Subcutaneous abdominal adipose tissue (tissue), 5 donors: Measurements from ENCODE around the gene PIGS.
A peak's percentile ranks its signal among the peaks of the same experiment; 100 is the strongest.

Experiments
- H3K27ac ChIP-seq: one replicate; pipeline ENCODE4 v1.7.0; 2013; ENCODE audit warnings: low read depth, mild to moderate bottlenecking, inconsistent platforms, low read length, moderate library complexity
- H3K27me3 ChIP-seq, 5 donors: one replicate each; pipeline ENCODE4 v1.7.0; 2013; ENCODE audit warnings: low read length in 5 of 5, inconsistent platforms in 1 of 5; ENCODE audit not compliant: control insufficient read depth in 5 of 5, insufficient read depth in 4 of 5
- H3K36me3 ChIP-seq, 5 donors: one replicate each; pipeline ENCODE4 v1.7.0; 2013; ENCODE audit warnings: low read length in 5 of 5; ENCODE audit not compliant: control insufficient read depth in 5 of 5, insufficient read depth in 5 of 5
- H3K4me1 ChIP-seq, 5 donors: one replicate each; pipeline ENCODE4 v1.7.0; 2013; ENCODE audit warnings: low read length in 5 of 5, mild to moderate bottlenecking in 3 of 5, moderate library complexity in 1 of 5; ENCODE audit not compliant: control insufficient read depth in 5 of 5, insufficient read depth in 5 of 5
- H3K4me3 ChIP-seq, 5 donors: one replicate each; pipeline ENCODE4 v1.7.0; 2013; ENCODE audit warnings: low read length in 5 of 5, low read depth in 1 of 5
- H3K9ac ChIP-seq, 5 donors: one replicate each; pipeline ENCODE4 v1.7.0; 2013; ENCODE audit warnings: low read length in 5 of 5, mild to moderate bottlenecking in 4 of 5, moderate library complexity in 3 of 5
- H3K9me3 ChIP-seq, 5 donors: one replicate each; pipeline ENCODE4 v1.7.0; 2013; ENCODE audit warnings: low read length in 5 of 5; ENCODE audit not compliant: control insufficient read depth in 5 of 5
- donor health status: healthy.
- donor health status: healthy.
- donor health status: healthy.
- donor health status: healthy.
- donor health status: healthy.

Gene PIGS

DNA sequence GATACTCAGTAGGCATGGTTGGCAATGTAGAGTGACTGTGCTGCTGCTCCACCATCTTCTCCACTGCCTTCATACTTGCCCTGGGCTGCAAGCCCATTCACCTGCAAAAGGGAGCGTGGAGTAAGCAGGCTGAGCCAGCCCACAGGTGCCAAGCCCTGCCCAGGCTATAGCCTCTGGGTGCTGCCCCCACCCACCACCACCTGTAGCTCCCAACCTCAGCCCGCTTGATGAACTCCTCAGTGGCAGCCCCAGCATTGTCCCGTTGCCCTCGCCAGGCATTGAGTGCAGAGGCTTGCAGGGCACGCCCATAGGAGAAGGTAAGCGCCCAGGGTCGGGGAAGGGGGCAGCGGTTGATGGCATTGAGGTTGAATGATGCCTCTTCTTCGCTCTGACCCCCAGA lies 2.2 kb upstream of the PIGS start:
- H3K27me3 ChIP-seq, result no peaks in the 10 kb centered on the region
- no peak overlapping the region for H3K4me3 ChIP-seq
- H3K36me3 ChIP-seq, result peaks cover 0 to 7% (median 0%) of the 10 kb centered on the region in 5 donors
- no peak overlapping the region for H3K27ac ChIP-seq
- no peak overlapping the region for H3K9ac ChIP-seq
- peaks cover 7 to 54% (median 48%) of the 10 kb centered on the region in 5 donors for H3K4me1 ChIP-seq
- no peaks in the 10 kb centered on the region for H3K9me3 ChIP-seq

DNA sequence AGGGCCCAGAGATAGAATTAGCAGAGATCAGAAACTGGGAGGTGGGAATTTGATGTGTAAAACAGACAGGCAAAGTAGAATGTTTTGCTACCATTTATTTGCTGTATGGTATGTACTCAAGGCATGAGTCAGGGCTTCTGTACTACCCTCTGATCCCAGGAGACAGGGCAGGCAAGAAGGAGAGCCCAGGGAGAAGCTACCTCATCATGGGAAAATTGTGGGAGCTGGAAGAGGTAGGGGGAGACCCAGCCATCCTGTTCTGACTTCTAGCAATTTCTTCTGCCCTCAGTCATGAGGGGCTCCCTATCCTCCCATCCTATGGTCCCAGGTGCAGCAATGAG lies 1.7 kb upstream of the PIGS start:
- H3K4me1 ChIP-seq, result peaks cover 7 to 54% (median 49%) of the 10 kb centered on the region in 5 donors

DNA sequence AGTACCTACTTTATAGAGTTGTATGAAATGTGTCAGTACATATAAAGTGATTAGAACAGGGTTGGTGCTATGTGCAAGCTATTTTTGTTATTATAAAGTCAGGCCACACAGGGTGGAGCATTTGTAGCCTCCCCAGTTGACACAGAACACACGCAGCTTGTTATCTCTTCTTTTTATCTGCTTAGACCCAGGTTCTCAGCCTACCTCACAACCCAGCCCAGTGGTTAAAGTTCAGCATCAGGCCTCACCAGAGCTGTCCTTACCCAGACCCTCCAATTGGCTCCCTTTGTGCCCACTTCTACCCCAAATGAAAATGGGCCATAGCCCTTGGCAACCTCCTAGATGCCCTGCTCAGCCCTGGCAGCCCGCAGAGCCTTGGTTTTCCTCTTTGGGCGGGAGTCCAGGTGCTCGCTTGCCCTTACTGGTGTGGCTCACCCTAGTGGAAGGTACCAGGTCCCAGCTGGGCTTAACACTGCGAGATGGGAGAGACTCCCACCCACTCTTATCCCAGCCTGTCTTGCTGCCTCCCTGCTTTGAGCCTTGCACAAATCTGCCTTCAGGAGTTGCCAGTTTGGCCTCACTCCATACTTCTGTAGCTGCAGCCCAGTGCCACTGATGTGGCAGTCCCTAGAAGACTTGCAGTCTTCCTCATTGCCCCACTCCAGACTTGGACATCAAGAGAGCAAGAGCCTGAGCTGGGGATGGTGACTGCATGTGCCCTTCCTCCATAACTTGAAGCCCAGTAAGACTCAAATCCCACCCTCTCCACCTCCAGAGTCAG lies 1.1 kb upstream of the PIGS start:
- Histone ChIP-seq H3K9me3 (no peaks in the 10 kb centered on the region), H3K4me1 (peaks cover 7 to 54% (median 54%) of the 10 kb centered on the region in 5 donors), H3K4me3 (peak overlapping the region; percentile 83 to 98 (median 92)), H3K27me3 (no peaks in the 10 kb centered on the region), H3K9ac (peak overlapping the region in 4 of 5 donors; percentile 8 to 90 (median 46)), H3K27ac (peak overlapping the region; percentile 78), H3K36me3 (peaks cover 0 to 7% (median 0%) of the 10 kb centered on the region in 5 donors)

More for the DNA sequence above, 1.7 kb upstream of the PIGS start:
- Histone ChIP-seq H3K9ac (no peak overlapping the region), H3K27ac (no peak overlapping the region), H3K36me3 (peaks cover 0 to 7% (median 0%) of the 10 kb centered on the region in 5 donors), H3K4me3 (no peak overlapping the region), H3K9me3 (no peaks in the 10 kb centered on the region), H3K27me3 (no peaks in the 10 kb centered on the region)

GRCh38 chr17:28570716-28571360 lies 486 bp downstream of the PIGS start:
- Histone ChIP-seq H3K27ac (peak overlapping the region; percentile 78), H3K9ac (peak overlapping the region; percentile 48 to 94 (median 90)), H3K4me3 (peak overlapping the region; percentile 67 to 98 (median 92)), H3K9me3 (no peaks in the 10 kb centered on the region), H3K4me1 (peaks cover 7 to 45% (median 40%) of the 10 kb centered on the region in 5 donors), H3K27me3 (no peaks in the 10 kb centered on the region), H3K36me3 (peaks cover 0 to 7% (median 0%) of the 10 kb centered on the region in 5 donors)

DNA sequence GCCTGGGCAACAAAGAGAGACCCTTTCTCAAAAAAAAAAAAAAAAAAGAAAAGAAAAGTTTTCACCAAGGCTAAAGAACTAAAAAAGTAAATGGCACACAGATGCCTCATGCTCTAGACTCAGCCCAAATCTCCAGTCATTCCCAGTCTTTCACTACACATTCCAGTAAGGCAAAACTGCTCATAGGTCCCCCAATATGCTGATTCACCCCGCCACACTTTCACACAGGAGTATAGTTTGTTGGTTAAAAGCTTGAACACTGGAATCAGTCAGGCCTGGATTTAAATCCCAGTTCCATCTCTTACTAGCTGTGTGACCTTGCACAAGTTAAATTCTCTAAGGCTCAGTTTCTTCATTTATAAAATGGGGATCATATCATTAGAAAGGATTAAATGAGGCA lies 1.9 kb downstream of the PIGS start:
- Histone ChIP-seq H3K4me1 (peaks cover 5 to 37% (median 32%) of the 10 kb centered on the region in 5 donors), H3K27ac (peak overlapping the region; percentile 7), H3K27me3 (no peaks in the 10 kb centered on the region), H3K4me3 (no peak overlapping the region), H3K9ac (peak overlapping the region in 1 of 5 donors; percentile 60), H3K9me3 (no peaks in the 10 kb centered on the region), H3K36me3 (peaks cover 0 to 6% (median 0%) of the 10 kb centered on the region in 5 donors)

GRCh38 chr17:28567604-28568003 lies 3.7 kb downstream of the PIGS start:
- H3K4me1 ChIP-seq, result peaks cover 5 to 47% (median 43%) of the 10 kb centered on the region in 5 donors
- H3K27me3 ChIP-seq, result no peaks in the 10 kb centered on the region
- peaks cover 0 to 13% (median 8%) of the 10 kb centered on the region in 5 donors for H3K36me3 ChIP-seq
- no peak overlapping the region for H3K4me3 ChIP-seq
- H3K27ac ChIP-seq, result no peak overlapping the region
- H3K9ac ChIP-seq, result no peak overlapping the region
- H3K9me3 ChIP-seq, result no peaks in the 10 kb centered on the region

- Histone ChIP-seq H3K36me3 (peaks cover 2 to 47% (median 27%) of the 10 kb centered on the region in 5 donors), H3K4me3 (no peak overlapping the region), H3K4me1 (peaks cover 0 to 28% (median 20%) of the 10 kb centered on the region in 5 donors), H3K9me3 (no peaks in the 10 kb centered on the region), H3K9ac (no peak overlapping the region), H3K27ac (peak overlapping the region; percentile 40), H3K27me3 (no peaks in the 10 kb centered on the region)
These were observed 7.8 kb downstream of the PIGS start for GRCh38 chr17:28563475-28563874.

DNA sequence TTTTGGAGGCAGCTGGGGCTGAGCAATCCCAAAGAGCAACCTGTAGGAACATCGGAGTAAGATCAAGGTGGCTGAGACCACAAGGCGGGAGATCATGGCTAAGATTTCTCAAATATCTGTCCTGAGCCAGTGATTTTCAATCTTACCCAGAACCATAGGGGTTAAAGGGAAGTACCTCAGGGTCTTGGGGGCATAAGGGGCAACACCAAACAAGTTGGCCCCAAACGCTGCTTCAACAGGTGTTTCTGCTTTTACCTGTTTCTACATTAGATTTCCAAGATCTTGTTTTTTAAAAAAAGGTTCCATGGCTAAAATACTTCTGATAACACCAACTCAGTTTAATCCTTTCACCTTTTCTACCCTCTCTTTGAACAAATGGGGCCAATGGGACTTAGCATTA lies 16.3 kb downstream of the PIGS start:
- Histone ChIP-seq H3K4me1 (peaks cover 7 to 23% (median 22%) of the 10 kb centered on the region in 5 donors), H3K4me3 (no peak overlapping the region), H3K9ac (no peak overlapping the region), H3K27ac (no peak overlapping the region), H3K36me3 (peaks cover 9 to 65% (median 60%) of the 10 kb centered on the region in 5 donors), H3K27me3 (no peaks in the 10 kb centered on the region), H3K9me3 (no peaks in the 10 kb centered on the region)

GRCh38 chr17:28554565-28554964 lies 16.8 kb downstream of the PIGS start:
- H3K9ac ChIP-seq, result no peak overlapping the region
- no peaks in the 10 kb centered on the region for H3K27me3 ChIP-seq
- no peak overlapping the region for H3K4me3 ChIP-seq
- no peak overlapping the region for H3K27ac ChIP-seq
- peaks cover 7 to 28% (median 26%) of the 10 kb centered on the region in 5 donors for H3K4me1 ChIP-seq
- peaks cover 9 to 61% (median 55%) of the 10 kb centered on the region in 5 donors for H3K36me3 ChIP-seq
- H3K9me3 ChIP-seq, result no peaks in the 10 kb centered on the region

DNA sequence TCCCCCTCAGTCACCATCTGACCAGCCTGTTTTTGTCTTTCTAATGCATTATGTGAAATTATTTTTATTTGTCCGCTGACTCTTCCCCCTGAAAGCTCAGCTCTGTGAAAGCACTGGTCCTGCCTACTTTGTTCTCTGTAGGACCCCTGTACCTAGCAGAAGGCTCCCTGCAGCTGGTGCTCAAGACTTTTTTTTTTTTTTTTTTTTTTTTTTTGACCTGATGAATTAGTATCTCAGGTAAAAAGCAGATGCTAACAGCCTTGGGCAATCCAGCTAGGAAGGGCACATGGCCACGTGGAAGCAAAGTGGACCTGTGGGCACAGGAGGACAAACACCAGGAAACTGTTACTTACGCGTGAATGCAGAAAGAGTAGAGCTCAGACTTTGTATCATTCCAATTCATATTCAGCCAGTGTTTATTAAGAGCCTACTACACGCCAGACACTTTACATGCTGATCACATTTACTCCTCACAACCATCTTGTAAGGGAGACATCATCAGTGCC lies 18.3 kb downstream of the PIGS start:
- Histone ChIP-seq H3K27ac (no peak overlapping the region), H3K9ac (no peak overlapping the region), H3K36me3 (peaks cover 6 to 48% (median 48%) of the 10 kb centered on the region in 5 donors), H3K9me3 (no peaks in the 10 kb centered on the region), H3K4me1 (peaks cover 7 to 34% (median 31%) of the 10 kb centered on the region in 5 donors), H3K27me3 (no peaks in the 10 kb centered on the region), H3K4me3 (peak overlapping the region; percentile 49 to 73 (median 73))
